Islet of Langerhans (tissue), 1 donor: ENCODE measurements around the gene IL1RAPL2.
"Not testable (repeated sequence)": the region's sequence is repeated elsewhere in the genome, so short reads cannot be mapped to it uniquely, and the experiment has no call there.

Source experiments
- FAIRE-seq: peaks from one replicate; lab custom pipeline; 2011; peaks lifted over from hg19 to GRCh38; lab: Jason Lieb, UNC

The IL1RAPL2 gene

GRCh38 chrX:104677517-104677916 is 111.5 kb downstream of the IL1RAPL2 start:
- not testable (repeated sequence) for FAIRE-seq

- no peak for FAIRE-seq
These were observed 113.2 kb downstream of the IL1RAPL2 start for GRCh38 chrX:104679175-104679574.

GRCh38 chrX:104681214-104681613 is 115.2 kb downstream of the IL1RAPL2 start:
- no peak for FAIRE-seq

DNA sequence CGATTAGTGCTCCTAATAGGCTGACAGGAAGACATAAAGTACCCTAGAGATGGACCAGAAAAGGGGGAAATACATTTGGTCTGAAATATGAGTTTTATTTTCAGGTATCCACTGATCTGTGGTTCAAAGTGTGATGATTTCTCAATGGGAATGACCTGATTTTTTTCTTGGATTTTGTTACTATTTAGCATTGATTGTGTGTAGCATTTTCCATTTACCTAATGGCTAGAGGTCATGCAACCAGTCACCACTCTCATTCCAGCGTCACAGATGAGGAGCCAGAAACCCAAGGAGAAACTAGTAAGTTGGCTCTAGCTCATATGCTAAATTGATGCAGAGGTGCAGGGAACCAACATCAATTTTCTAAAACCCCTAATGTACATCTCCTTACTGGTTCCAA is 118.1 kb downstream of the IL1RAPL2 start:
- FAIRE-seq, result no peak

- FAIRE-seq, result no peak
These were observed 129.6 kb downstream of the IL1RAPL2 start for GRCh38 chrX:104695593-104695992.

DNA sequence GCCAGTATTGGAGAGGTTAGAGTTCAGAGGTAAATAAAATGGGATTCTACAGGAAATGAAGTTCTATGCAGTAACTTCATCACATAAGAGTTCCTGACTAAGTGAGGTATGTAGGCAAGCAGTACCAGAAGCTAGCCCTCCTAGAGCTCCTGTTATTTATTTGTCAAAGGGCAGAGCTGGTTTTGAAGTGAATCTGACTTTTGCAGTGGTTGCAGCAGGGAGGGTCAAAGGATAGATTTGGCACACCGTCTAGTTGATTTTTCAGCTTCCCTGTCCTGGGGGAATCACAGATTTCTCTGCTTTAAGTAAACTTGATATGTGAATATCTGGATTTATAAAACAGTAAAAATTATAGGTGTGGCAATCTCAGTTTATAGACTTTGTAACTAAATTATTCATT is 130.7 kb downstream of the IL1RAPL2 start:
- FAIRE-seq, result no peak

DNA sequence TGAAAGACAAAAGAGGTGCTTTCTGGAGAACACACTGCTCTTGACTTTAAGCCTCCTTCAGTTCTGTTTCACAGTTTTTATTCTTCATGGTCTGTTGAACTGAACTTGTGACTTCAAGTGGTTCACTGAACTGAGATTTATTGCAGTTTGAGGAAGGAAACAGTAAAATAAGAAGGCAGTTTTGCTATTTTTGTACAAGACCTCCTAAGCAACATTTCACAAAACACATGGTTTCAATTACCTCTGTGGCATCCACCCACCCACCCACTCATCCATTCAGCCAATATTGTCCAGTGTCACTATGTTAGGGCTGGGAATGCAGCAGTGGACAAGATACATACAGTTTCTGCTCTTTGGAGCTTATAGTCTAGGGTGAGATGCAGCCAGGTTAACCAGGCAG is 131.3 kb downstream of the IL1RAPL2 start:
- no peak for FAIRE-seq

DNA sequence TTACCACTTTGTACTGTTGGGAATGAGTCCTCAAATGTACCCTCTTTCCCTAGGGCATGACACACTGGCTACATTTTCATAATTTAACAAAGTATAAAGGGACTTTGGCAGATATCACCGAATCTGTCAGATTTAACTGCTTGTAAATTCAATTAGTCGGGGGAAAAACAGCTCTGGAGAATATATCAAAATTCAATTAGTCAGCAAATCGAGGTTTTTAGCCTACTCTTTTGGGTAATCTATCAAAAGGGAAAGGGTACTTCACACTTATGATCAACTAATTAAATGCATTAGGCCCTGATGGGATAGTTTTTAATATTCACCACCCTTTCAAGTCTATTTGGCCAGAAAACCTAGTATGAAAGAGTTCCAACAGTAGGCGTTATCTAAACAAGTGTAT is 141.0 kb downstream of the IL1RAPL2 start:
- no peak for FAIRE-seq

DNA sequence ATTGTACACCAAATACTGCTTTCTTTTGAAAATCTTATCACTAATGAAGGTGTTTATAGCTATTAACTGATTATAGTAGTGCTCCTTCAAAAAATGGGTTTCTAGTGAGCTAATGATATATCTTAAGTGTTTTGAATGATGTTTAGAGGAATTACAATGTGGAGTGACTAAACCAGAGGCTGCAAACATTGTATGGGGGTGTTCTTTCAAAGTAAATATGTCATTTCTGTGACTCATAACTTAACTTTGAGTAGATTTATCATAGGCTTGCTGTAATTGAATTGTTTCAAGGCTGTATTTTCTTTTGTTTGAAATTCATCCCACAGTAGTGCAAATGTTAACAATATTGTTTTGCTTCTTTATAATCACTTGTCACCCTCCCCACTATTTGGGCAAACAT is 141.6 kb downstream of the IL1RAPL2 start:
- FAIRE-seq, result no peak

DNA sequence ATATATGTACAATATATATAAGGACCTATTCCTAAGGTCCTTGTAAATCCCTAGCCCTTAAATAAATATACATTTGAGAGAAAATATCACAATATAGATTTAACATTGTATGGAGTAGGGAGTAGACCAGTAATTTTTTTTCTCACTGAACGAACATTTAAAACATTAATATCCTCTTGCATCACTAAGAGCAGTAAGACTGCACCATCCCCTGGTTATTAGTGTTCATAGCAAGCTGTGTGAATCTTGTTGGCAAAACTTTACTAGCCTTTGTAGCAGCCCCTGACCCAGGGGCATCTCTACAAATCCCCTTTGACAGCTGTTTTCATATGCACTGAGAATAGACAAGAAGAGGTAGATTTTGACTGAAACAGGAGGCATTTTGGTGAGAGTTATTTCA is 146.5 kb downstream of the IL1RAPL2 start:
- FAIRE-seq, result no peak

- FAIRE-seq, result no peak
These were observed 155.9 kb downstream of the IL1RAPL2 start for GRCh38 chrX:104721854-104722253.

DNA sequence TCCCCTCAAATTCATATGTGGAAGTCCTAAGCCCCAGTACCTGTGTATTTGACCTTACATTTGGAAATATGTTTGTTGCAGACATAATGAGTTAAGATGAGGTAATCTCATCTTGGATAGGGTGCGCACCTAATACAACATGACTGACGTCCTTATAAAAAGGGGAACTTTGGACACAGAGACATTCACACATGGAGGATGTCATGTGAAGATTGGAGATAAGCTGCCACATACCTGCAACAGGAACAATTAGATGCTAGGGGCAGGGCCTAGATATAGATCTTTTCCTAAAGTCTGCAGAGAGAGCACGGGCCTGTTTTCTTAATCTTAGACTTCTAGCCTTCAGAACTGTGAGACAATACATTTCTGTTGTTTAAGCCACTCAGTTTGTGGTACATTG is 162.5 kb downstream of the IL1RAPL2 start:
- no peak for FAIRE-seq

- peak; percentile 33 for FAIRE-seq
These were observed 176.4 kb downstream of the IL1RAPL2 start for GRCh38 chrX:104742355-104742754.

DNA sequence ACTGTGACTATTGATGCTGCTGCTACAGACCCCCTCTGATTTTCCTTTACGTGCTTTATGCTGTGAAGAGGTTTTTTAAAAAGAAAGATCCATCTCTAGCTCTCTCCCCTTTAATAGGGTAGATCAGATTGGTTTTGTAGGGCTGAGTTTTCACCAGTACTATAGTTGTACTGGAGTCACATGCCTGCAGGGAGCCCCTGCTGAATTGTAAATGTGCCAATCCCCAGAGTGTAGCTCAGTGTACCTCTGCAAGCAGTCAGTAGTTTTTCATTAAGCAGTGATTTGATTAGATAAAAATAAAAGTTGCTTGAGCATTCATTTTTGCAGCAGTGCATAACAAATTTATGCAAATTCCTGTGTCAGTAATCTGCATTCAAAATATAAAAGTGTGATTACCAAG is 179.2 kb downstream of the IL1RAPL2 start:
- no peak for FAIRE-seq

DNA sequence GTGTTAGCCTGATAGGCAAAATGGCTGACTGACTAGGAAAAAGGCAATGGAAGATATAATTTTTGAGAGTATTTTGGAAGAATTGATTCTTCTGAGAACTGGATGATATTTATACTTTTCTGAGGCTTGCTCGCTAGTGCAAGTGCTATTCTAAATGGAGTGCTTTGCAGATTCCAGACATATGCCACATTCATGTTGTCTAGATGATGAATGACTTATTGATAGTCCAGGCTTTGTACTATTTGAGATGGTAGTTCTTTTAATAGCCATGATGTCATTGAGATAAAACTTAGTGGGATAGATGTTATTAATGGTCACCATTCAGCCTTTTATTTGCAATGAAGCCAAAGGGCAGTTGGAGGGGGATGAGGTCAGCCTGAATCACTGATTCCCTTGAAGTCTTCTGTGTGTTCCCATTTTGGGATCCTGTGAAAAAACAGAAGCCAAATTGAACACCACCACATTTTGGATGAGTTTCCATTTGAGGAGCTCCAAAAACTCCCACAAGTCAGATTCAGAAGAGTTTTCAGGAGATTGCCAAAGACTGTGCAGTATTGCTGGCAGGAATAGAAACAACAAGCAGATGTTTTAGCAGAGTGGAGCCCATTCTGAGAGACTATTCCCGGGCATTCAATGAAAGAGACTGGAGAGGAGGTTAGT is 184.1 kb downstream of the IL1RAPL2 start:
- FAIRE-seq, result no peak

GRCh38 chrX:104762641-104763040 is 196.6 kb downstream of the IL1RAPL2 start:
- FAIRE-seq, result no peak

DNA sequence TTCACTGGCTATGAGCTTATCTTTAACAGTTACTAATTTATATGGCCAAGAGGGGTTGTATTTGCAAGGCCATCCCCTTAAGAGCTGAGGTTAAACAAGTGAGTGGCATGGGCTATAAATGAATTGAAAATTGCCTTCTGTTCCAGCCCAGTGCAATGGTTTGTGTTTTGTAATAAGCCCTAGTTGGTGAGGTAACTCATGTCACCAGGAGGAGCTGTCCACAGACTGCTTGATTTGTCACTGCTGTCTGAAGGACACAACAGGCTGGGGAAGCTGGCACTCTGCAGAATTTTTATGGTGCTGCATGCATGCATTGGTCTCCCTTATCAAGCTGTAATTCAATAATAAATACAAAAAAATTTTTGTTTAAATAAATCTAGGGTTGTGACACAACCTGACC is 223.8 kb downstream of the IL1RAPL2 start:
- no peak for FAIRE-seq

DNA sequence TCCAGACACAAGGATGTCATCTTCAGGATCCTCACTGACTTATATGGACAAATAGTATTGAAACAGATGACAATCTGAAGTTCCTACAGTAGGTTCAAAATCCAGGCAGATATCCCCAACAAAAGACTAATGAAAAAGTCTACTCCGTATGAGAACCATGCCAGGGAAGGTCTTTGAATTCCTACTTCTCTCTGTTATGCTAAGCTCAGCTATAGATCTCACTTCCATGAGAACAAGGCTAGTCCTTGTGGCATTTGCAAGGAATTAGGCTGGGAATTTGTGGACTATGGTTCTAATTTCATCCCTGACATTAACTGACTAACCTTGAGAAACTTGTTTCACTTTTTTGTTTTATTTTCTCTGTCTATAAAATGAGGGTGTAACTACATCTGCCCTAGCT is 229.8 kb downstream of the IL1RAPL2 start:
- no peak for FAIRE-seq

- FAIRE-seq, result no peak
These were observed 237.2 kb downstream of the IL1RAPL2 start for GRCh38 chrX:104803219-104803618.

DNA sequence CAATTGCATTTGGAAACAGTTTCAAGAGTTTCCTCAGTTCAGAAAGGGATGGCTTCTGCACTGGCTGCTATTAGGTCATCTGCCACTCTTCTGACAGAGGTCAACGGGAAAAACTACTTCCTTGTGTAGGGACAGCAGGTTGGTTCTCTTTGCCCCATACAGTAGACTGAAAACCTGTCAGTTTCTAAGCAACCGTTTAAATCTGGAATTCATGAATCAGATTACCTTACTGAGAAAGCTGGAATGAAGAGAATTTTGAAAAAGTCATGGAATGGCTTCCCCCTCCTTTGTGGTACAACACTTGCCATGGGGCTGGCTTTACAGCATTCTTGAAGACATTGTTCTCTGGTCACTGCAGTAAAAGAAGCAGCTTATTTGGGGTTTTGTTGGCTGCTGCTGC is 240.3 kb downstream of the IL1RAPL2 start:
- FAIRE-seq, result no peak

GRCh38 chrX:104833401-104833800 is 267.4 kb downstream of the IL1RAPL2 start:
- no peak for FAIRE-seq

DNA sequence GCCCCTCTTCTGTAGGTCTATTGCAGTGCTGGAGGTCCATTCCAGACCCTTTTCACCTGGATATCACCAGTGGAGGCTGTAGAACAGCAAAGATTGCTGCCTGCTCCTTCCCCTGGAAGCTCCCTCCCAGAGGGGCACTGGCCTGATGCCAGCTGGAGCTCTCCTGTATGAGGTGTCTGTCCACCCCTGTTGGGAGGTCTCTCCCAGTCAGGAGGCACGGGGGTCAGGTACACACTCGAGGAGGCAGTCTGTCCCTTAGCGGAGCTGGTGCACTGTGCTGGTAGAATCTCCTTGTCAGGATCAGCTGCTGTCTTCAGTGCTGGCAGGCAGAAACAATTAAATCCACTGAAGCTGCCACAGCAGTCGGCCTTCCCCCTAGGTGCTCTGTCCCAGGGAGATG is 276.6 kb downstream of the IL1RAPL2 start:
- FAIRE-seq, result no peak

DNA sequence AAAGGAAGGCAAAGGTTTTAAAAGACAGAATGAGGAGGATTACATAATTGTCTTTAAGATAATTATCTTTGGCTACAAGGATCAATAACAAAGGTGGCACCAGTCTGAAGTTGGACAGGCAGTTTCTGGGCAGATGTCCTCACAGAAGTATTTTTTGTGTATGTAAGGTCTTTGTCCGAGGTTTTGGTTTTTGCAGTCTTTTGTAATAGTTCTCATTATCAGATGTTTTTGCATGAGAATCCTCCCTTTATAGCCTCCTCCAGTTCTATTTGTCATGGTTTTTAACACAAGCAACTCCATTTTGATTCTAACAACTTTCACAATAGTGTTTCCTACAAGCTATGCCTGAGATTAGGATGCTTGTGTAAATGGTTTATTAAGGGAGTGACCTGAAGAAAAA is 286.2 kb downstream of the IL1RAPL2 start:
- FAIRE-seq, result no peak

- no peak for FAIRE-seq
These were observed 288.2 kb downstream of the IL1RAPL2 start for GRCh38 chrX:104854188-104854587.

DNA sequence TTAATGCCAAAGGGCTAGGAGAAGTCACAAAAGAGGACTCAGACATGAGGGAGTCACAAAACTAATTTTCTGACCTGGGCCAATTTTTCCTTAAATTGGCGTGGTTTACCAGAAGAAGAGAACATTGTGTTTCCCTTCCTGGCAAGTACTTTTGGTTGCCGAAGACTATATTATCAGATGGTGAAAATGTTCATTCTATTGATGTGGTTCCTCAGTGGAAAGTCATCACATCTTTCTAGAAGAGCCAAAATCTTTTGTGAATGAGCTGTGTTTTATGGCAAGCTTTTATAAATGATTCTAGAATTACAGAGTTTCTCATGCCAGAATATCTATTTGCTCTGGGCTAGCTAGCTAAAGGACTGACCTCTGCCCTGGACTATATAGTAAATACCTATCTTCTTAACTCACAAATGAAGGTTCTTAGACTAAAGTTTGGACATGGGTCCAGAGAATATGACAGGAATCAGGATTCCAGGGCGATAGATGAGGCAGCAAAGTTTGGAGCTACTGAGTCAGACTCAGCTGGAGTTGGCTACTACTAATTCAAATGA is 288.9 kb downstream of the IL1RAPL2 start:
- no peak for FAIRE-seq
